ENCODE data around the gene NEGR1.

NEGR1 gene

GRCh38 chr1:71561729-71562128 is 720.6 kb downstream of the NEGR1 start:
- TF ChIP-seq, protein P1, sequence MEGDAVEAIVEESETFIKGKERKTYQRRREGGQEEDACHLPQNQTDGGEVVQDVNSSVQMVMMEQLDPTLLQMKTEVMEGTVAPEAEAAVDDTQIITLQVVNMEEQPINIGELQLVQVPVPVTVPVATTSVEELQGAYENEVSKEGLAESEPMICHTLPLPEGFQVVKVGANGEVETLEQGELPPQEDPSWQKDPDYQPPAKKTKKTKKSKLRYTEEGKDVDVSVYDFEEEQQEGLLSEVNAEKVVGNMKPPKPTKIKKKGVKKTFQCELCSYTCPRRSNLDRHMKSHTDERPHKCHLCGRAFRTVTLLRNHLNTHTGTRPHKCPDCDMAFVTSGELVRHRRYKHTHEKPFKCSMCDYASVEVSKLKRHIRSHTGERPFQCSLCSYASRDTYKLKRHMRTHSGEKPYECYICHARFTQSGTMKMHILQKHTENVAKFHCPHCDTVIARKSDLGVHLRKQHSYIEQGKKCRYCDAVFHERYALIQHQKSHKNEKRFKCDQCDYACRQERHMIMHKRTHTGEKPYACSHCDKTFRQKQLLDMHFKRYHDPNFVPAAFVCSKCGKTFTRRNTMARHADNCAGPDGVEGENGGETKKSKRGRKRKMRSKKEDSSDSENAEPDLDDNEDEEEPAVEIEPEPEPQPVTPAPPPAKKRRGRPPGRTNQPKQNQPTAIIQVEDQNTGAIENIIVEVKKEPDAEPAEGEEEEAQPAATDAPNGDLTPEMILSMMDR (IDR thresholded peaks at IDR 0.05; ENCODE audit: insufficient read depth, low read length, poor library complexity, severe bottlenecking): no peak
- DNase-seq (ENCODE audit: extremely low read depth, insufficient read length): no peak
- H3K27me3 ChIP-seq (replicated peaks; ENCODE audit: control insufficient read depth, insufficient read depth, low read length): no peaks in the 10 kb centered on the region
- H3K4me3 ChIP-seq (replicated peaks; ENCODE audit: low read depth, low read length): no peak overlapping the region
- H3K36me3 ChIP-seq (ENCODE audit: control insufficient read depth, insufficient read depth, low read length): no peaks in the 10 kb centered on the region

DNA sequence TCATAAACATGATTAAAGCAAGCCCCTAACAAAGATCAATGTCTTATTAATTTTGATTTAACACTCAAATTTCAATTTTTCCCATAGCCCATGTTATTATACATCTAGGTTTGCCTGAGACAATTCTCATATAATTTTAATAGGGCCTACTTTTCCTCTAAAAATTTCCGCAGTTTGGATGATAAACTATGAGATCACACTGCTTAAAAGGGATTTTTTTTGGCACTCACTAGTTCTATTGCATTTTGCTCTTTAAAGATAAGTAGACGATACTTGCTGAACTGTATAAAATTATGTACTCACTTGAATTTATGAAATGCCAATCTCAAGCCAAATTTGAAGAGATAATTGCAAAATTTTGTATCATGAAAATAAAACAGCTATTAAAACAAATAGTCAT is 721.1 kb downstream of the NEGR1 start:
- no peaks in the 10 kb centered on the region for H3K27me3 ChIP-seq (replicated peaks; ENCODE audit: control insufficient read depth, insufficient read depth, low read length)
- DNase-seq (ENCODE audit: extremely low read depth, insufficient read length): no peak
- no peaks in the 10 kb centered on the region for H3K36me3 ChIP-seq (ENCODE audit: control insufficient read depth, insufficient read depth, low read length)
- no peak overlapping the region for H3K4me3 ChIP-seq (replicated peaks; ENCODE audit: low read depth, low read length)
- TF ChIP-seq, protein P1 (IDR thresholded peaks at IDR 0.05; ENCODE audit: insufficient read depth, low read length, poor library complexity, severe bottlenecking): no peak

DNA sequence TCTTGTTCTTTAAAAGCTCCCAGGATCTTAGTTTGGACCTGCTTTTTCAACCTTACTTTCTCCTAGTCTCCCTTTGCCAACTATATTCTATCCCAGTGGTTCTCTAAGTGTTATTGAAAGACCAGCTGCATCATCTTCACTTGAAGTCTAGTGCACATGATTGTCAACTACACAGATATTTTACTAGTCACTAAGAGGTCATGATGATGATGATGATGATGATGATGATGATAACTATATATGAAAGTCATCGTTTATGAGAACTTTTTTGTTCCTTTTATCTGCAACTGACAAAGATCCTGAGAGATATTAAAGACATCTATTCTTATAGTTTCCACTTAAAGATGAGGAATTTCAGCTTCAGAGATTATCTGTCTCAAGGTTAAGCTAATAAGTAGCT is 722.5 kb downstream of the NEGR1 start:
- no peak overlapping the region for H3K4me3 ChIP-seq (replicated peaks; ENCODE audit: low read depth, low read length)
- no peak for DNase-seq (ENCODE audit: extremely low read depth, insufficient read length)
- no peaks in the 10 kb centered on the region for H3K27me3 ChIP-seq (replicated peaks; ENCODE audit: control insufficient read depth, insufficient read depth, low read length)
- TF ChIP-seq, protein P1 (IDR thresholded peaks at IDR 0.05; ENCODE audit: insufficient read depth, low read length, poor library complexity, severe bottlenecking): no peak
- no peaks in the 10 kb centered on the region for H3K36me3 ChIP-seq (ENCODE audit: control insufficient read depth, insufficient read depth, low read length)

DNA sequence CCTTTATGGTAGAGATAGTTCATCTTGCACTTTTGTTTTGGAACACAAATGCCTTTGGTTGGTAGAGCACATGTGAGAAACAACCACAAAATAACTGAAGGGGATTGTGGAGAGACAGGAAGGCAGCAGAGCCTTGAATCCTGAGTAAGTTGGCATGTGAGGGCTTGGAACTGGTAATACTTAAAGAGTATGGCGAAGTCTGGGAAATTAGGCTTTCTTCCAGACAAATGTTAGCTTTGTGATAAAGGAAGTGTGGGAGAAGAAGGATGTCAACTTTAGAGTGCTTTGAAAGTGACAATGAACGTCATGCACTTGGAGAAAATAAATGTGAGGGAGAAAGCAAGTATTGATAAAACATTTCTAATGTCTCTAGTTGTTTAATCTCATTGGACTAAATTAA is 725.2 kb downstream of the NEGR1 start:
- H3K36me3 ChIP-seq (ENCODE audit: control insufficient read depth, insufficient read depth, low read length): no peaks in the 10 kb centered on the region
- TF ChIP-seq, protein P1 (IDR thresholded peaks at IDR 0.05; ENCODE audit: insufficient read depth, low read length, poor library complexity, severe bottlenecking): no peak
- H3K4me3 ChIP-seq (replicated peaks; ENCODE audit: low read depth, low read length): no peak overlapping the region
- H3K27me3 ChIP-seq (replicated peaks; ENCODE audit: control insufficient read depth, insufficient read depth, low read length): no peaks in the 10 kb centered on the region
- no peak for DNase-seq (ENCODE audit: extremely low read depth, insufficient read length)

DNA sequence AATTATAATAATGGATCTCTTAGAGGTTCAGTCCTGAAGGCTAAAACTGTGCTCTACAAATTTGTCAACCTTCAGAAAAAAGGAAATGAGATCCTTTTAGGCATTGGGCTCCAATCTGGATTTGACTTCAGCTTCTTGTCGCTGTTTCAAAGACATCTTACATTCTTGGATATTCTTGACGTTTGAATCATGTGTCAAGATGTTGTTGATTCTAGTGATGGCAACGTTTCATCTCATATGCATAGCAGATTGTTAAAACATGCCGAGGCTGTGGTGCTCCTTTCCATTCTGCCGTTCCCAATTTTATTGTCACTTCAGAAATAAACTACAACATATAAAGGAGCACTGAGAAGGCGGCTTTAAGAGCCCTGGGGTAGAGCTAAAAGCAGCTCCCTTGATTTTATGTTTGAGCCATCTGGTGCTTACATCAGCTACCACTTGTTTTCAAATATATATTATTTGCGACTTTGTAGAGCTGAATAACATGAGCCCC is 733.9 kb downstream of the NEGR1 start:
- Histone ChIP-seq H3K36me3 (ENCODE audit: control insufficient read depth, insufficient read depth, low read length) (no peaks in the 10 kb centered on the region), H3K4me3 (replicated peaks; ENCODE audit: low read depth, low read length) (no peak overlapping the region), H3K27me3 (replicated peaks; ENCODE audit: control insufficient read depth, insufficient read depth, low read length) (no peaks in the 10 kb centered on the region)
- TF ChIP-seq, protein P1 (IDR thresholded peaks at IDR 0.05; ENCODE audit: insufficient read depth, low read length, poor library complexity, severe bottlenecking): no peak
- DNase-seq (ENCODE audit: extremely low read depth, insufficient read length): no peak

DNA sequence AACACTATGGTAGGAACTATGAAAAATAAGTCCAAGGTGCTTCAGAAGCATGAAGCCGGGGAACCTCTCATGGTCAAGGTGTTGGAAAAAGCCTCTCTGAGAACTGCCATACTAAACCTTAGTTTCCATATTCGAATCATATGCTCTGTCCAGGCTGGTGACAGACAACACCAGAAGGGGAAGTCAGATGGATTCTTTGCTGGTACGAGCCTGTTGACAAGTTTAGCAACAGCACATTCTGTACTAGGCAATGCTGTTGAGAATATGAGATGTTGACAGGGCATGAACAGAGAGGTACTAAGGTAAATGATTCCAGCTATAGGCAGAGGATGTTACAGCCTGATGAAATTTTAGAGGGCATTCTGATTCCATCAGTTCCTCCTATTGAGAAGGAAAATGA is 740.2 kb downstream of the NEGR1 start:
- TF ChIP-seq, protein P1 (IDR thresholded peaks at IDR 0.05; ENCODE audit: insufficient read depth, low read length, poor library complexity, severe bottlenecking): no peak
- no peaks in the 10 kb centered on the region for H3K27me3 ChIP-seq (replicated peaks; ENCODE audit: control insufficient read depth, insufficient read depth, low read length)

More for the DNA sequence above, 740.2 kb downstream of the NEGR1 start:
- H3K4me3 ChIP-seq (replicated peaks; ENCODE audit: low read depth, low read length): no peak overlapping the region
- no peak for DNase-seq (ENCODE audit: extremely low read depth, insufficient read length)
- H3K36me3 ChIP-seq (ENCODE audit: control insufficient read depth, insufficient read depth, low read length): no peaks in the 10 kb centered on the region
